GM19467 (cell line): Measurements from ENCODE around the gene TMEM190.
"Not testable (repeated sequence)": the region's sequence is repeated elsewhere in the genome, so short reads cannot be mapped to it uniquely, and the experiment has no call there.

Experiments
- ATAC-seq: cut with Tn5 transposase; IDR thresholded peaks from one replicate; pipeline ENCODE4 v1.9.1; 2021; ENCODE audit warnings: mild to moderate bottlenecking, moderate library complexity; ENCODE audit not compliant: unreplicated experiment

Gene TMEM190

GRCh38 chr19:55389386-55390317 is 13.0 kb downstream of the TMEM190 start:
- no peak for ATAC-seq

- no peak for ATAC-seq
These were observed 13.8 kb downstream of the TMEM190 start for GRCh38 chr19:55390461-55390880.

GRCh38 chr19:55391191-55391670 is 14.6 kb downstream of the TMEM190 start:
- ATAC-seq = no peak

GRCh38 chr19:55391702-55392615 is 15.3 kb downstream of the TMEM190 start:
- ATAC-seq = no peak

- ATAC-seq = no peak
These were observed 16.5 kb downstream of the TMEM190 start for GRCh38 chr19:55392820-55393761.

- no peak for ATAC-seq
These were observed 21.7 kb downstream of the TMEM190 start for GRCh38 chr19:55398200-55398925.

GRCh38 chr19:55400281-55401087 is 23.9 kb downstream of the TMEM190 start:
- no peak for ATAC-seq

- not testable (repeated sequence) for ATAC-seq
These were observed 24.8 kb downstream of the TMEM190 start for GRCh38 chr19:55401390-55401789.

- no peak for ATAC-seq
These were observed 25.9 kb downstream of the TMEM190 start for GRCh38 chr19:55402509-55402908.

- ATAC-seq = no peak
These were observed 29.0 kb downstream of the TMEM190 start for GRCh38 chr19:55405638-55406037.

GRCh38 chr19:55406091-55406825 is 29.6 kb downstream of the TMEM190 start:
- ATAC-seq = no peak

GRCh38 chr19:55406826-55407549 is 30.4 kb downstream of the TMEM190 start:
- no peak for ATAC-seq

GRCh38 chr19:55407550-55407799 is 30.8 kb downstream of the TMEM190 start, which contains the start of gene UBE2S:
TSS of gene UBE2S (minus strand) at chr19:55407788. CDS start at chr19:55407589, 199 bp downstream.
- ATAC-seq = peak; percentile 8

GRCh38 chr19:55407800-55408532 is 31.3 kb downstream of the TMEM190 start:
- peak; percentile 77 for ATAC-seq

- no peak for ATAC-seq
These were observed 31.9 kb downstream of the TMEM190 start for GRCh38 chr19:55408533-55408872.

- not testable (repeated sequence) for ATAC-seq
These were observed 32.6 kb downstream of the TMEM190 start for GRCh38 chr19:55409179-55409578.

- no peak for ATAC-seq
These were observed 33.5 kb downstream of the TMEM190 start for GRCh38 chr19:55410168-55410567.
